HG02642 (cell line): Measurements from ENCODE around the gene NCR2.
"Not testable (repeated sequence)": the region's sequence is repeated elsewhere in the genome, so short reads cannot be mapped to it uniquely, and the experiment has no call there.

Source experiments
- ATAC-seq: cut with Tn5 transposase; IDR thresholded peaks from one replicate; pipeline ENCODE4 v1.9.1; 2021; ENCODE audit warnings: mild to moderate bottlenecking; ENCODE audit not compliant: unreplicated experiment, poor library complexity

Gene NCR2, protein sequence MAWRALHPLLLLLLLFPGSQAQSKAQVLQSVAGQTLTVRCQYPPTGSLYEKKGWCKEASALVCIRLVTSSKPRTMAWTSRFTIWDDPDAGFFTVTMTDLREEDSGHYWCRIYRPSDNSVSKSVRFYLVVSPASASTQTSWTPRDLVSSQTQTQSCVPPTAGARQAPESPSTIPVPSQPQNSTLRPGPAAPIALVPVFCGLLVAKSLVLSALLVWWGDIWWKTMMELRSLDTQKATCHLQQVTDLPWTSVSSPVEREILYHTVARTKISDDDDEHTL

DNA sequence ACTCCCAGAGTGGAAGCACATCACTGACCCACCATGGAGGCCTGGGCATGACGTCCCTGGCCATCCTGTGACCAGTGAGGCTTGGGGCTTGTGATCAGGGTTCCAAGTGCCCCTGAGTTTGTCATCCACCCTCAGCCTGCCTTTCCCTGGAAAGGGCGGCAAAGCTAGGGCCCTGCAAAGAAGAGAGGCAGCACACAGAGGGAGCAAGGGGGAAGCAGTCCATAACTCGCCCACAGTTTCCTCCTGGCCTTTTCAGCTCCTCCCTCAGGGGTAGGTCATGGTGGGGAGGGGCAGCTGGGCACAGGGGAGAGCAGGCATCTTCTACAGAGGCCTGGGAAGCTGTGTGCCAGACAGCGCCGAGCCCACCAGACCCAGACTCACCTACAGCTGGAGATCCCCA, at the start of gene NCR2:
Gene NCR2, plus strand, starts transcription at position 313 of the 400 bp plus-strand sequence. CDS start 269 bp downstream, outside the sequence.
- ATAC-seq, result no peak

DNA sequence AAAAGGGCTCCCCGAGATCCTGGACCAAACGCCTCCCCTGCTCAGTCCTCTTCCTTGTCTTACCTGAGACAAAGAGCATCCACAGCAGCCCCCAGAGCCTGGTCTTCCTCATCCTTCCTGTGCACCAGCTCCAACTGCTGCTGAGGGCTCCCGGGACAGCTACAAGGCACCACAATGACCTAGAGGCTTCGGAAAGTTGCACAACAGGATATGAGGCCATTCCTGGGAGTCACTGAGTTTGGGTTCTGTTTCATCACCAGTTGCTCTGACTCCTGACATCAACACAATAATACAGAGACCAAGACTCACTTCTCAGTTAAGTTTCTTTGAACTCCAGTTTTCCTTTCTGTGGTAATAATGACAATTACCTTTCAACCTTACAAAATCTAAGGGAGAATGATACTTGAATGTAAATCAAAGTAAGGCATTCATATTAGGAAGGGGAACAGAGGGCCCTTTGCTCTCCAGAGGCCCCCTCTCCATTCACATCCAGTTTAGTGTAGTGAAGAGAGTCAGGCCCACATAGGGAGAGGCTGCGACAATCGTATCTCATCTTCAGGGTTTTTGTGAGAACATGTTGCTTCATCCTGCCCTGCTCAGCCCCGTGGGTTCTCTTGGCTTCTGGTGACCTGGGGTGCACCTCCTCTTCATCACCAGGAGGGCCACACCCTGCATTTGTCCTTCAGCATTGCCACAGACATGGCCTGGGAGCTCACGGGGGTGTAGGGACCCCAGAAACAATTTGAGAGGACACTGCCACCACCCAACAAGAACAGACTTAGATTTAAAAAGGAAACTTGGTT, 48.7 kb upstream of the NCR2 start, which contains the start of gene TREM1:
Gene TREM1, minus strand, starts transcription at position 139 of the 803 bp plus-strand sequence. Its CDS starts 27 bp downstream, at position 112.
- ATAC-seq, result no peak

DNA sequence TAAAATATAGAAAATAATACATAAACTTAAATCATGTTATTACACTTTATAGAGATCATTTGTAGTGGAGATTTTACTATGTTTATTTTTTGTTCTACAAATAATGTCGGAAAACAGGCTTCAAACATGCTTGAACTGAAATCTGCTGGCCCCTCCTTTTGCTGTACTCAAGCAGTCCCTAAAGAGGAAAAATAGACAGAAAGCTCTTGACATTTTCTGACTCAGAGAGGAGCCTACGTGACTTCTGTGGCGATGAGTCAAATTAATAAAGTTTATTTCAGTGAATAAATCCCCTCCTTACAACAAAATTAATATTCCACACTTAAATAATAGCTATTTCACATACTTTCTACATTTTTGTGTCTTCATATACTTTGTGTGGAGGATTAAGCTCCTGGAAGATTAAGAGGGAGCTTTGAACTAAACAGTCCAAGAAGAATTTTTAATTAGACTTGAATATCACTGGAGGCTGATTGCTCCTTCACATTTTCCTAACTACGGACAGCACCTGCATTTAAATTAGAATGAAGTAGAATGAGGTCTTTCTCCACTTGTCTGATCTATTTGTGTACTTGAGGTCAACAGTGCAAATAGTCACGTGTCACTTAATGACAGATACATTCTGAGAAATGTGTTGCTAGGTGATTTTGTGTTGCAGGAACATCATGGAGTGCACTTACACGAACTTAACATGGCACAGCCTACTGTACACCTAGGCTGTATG, 47.2 kb upstream of the NCR2 start:
- no peak for ATAC-seq

DNA sequence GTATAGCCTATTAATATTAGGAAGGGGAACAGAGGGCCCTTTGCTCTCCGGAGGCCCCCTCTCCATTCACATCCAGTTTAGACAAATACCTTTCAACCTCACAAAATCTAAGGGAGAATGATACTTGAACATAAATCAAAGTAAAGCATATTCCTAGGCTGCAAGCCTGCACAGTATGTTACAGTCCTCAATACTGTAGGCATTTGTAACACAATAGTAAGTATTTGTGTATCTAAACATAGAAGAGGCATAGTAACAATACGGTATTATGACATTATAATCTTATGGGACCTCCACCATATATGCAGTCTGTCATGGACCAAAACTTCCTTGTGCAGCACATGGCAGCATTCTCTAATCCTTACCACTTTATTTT, 46.7 kb upstream of the NCR2 start:
- ATAC-seq, result no peak

DNA sequence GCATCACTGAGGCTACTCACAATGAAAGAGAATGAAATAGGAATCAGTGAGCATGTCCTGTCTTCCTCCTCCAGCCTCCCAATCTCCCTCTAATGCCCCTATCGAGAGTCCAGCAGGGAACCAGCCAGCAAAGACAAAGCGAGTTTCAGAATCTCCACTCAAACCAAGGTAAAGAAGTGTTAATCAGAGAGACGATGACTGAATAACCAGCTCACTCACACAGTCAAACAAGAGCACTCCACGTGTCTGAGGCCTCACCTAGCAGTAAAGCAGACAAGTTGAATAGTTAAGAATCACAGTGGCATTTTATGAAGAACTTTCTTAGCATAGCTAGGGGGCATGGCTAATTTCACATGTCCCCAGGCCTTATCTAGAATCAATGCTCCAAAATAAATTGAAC, 45.6 kb upstream of the NCR2 start:
- ATAC-seq, result no peak

DNA sequence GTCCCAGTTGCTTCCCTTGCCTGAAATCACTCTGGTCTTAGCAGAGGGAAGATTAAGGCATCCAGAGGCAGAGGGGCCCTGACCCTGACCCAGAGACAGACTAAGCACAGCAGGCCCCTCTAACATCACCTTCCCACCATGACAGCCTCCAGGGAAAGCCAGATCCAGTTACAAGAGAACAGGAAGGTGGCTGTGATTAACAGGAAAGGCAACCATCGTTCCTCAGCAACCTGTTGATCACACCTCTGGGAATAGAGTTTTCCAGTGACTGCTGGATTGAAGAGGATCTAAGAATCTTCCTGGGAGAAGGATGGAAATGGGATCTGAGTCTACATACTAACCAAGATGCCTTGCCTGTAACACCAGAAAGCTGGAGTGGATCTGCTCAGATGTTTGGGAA, 43.7 kb upstream of the NCR2 start:
- no peak for ATAC-seq

DNA sequence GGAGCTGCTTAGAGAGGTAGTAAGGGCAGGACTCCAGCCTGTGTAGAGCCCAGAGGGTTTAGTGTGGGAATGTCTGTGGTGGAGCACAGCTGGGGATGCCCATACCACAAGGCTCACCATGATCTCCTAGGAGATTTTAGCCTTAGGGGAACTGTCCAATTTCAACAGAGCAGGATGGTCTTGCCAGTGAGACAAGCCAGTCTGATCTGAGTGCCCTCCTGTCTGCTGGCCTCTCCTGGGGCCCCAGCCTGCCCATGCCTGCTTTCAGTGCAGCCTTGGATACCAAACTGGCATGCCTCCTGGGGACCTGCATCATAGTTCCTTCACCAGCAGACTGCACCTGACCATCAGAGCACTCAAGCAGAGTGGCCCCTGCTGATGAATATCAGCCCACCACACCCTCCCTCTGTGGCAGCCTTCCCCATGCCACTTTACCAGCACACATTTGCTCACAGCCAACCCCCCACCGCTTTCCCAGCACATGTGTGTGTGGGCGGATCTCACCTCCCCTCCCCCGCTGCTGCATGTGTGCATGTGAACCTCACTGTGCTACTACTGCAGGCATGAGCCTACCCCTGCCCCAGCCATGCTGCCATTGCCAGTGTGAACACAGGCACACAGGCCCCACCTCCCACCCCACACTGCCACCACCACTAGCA, 41.1 kb upstream of the NCR2 start:
- ATAC-seq, result no peak

DNA sequence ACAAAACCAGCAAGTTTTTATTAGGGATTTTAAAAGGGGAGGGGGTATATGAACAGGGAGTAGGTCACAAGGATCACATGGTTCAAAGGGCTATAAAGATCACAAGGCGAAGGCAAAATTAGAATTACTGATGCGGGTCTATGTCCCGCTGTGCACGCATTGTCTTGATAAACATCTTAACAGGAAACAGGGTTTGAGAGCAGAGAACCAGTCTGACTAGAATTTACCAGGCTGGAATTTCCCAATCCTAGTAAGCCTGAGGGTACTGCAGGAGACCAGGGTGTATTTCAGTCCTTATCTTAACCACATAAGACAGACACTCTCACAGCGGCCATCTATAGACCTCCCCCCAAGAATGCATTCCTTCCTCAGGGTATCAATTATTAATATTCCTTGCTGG, 38.2 kb upstream of the NCR2 start:
- ATAC-seq, result not testable (repeated sequence)

DNA sequence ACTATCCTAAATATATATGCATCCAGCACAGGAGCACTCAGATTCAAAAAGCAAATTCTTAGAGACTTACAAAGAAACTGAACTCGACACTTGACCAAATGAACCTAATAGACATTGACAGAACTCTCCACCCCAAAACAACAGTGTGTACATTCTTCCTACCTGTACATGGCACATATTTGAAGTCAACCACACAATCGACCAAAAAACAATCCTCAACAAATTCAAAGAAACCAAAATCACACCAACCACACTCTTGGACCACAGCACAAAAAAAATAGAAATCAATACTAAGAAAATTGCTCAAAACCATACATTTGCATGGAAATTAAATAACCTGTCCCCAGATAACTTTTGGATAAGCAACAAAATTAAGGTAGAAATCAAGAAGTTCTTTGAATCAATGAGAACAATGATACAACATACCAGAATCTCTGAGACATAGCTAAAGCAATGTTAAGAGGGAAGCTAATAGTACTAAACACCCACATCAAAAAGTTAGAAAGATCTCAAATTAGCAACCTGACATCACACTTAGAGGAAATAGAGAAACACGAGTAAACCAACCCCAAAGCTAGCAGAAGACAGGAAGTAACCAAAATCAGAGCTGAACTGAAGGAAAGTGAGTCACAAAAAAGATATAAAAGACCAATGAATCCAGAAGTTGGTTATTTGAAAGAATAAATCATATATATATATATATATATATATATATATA, 36.5 kb upstream of the NCR2 start:
- ATAC-seq, result no peak

DNA sequence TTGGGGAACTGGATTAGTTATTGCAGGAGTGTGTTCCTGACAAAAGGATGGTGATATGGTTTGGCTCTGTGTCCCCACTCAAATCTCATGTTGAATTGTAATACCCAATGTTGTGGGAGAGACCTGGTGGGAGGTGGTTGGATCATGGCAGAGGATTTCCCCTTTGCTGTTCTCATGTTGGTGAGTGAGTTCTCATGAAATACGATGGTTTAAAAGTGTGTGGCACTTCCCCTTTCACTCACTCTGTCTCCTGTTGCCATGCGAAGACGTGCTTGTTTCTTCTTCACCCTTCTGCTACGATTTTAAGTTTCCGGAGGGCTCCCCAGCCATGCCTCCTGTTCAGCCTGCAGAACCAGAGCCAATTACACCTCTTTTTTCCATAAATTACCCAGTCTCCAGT, 32.8 kb upstream of the NCR2 start:
- ATAC-seq, result no peak

DNA sequence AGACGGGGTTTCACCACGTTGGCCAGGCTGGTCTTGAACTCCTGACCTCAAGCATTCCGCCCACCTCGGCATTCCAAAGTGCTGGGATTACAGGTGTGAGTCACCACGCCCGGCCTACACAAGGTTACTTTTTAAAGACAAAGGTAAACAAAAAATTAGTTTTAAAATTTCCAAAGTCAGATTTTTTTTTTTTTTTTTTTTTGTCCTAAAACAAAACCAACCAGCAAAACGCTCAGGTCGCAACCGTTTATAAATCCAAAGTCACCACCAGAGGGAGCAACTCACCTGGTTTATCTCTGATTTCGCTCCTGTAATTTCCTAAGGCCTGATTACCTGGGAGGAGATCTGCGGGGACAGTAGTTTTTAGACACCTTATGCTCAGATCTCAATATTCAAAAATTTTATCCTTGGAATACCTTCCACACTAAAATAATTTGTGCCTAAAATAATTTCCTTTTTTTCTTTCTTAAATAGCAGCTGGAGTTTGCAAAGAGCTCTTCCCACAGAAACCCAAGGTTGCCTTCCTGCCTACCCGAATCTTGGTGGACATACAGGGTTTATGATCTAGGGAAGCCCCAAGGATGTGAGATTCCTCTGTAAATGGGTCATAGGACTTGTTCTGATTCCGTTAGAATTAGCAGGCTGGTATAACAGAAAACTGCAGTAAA, 29.1 kb upstream of the NCR2 start:
- ATAC-seq, result no peak

DNA sequence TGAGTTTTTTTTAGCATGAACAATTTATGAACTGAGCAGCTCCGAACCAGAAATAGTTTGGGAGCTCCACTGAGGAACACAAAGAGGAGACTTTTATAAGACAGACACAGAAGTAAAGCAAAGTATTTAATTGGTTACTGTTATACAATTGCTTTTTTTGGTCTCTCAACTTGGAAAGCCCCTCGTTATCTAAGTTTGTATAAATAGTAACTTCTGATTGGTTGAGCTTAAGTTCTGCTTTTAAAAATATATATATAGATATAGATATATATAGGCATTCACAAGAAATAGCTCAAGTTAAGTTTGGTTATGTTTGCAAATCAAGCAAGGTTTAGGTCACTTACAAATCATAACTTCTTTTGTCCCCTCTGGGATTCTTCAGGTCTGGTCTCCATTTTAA, 20.2 kb upstream of the NCR2 start:
- no peak for ATAC-seq

DNA sequence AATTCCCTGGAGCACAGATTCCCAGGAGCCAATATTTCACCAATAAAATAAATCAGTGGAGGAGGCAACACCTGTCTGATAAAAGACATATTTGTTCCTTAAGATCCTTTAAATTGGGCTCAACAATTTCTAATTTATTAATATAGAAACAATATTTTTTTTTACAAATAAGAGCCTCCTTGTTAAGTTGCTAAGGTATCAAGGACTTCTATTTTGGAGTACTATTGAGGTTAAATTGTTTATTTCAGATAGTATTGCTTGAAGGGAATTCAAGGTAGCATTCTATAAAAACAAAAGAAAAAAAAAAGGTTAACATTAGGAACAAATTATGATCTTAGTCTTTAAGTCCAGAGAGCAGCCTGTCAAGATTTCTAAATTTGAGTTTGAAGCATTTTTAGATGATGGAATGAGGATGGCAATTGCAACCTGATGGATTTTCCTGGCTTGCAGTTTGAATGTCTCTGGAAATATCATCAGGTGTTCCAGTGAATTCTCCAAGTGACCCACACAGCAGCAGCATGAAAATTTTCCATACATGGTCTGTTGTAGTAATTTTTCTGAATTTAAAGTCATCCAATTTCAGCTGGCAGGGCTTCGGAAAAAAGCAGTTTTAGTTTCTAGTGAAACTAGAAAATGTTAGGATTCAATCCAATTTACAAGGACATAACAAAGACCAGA, 19.3 kb upstream of the NCR2 start:
- no peak for ATAC-seq

DNA sequence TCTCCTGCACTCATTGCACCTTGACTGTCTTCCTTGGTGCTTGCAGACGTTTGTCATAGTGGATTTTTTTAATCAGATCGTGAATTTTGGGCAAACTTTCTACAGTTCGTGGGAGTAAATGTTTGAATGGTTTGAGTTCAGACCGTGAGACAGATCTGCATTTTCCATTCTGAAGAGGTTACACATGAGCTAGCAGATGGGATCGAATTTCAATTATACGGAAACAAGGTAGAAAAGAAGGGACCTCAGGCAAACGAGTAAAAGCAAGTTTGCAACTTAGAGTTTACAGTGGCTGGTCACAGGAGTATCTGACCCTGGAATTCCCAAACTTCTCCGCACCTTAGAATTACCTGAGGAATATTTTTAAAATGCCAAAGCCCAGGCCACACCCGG, 17.2 kb upstream of the NCR2 start:
- ATAC-seq, result no peak

DNA sequence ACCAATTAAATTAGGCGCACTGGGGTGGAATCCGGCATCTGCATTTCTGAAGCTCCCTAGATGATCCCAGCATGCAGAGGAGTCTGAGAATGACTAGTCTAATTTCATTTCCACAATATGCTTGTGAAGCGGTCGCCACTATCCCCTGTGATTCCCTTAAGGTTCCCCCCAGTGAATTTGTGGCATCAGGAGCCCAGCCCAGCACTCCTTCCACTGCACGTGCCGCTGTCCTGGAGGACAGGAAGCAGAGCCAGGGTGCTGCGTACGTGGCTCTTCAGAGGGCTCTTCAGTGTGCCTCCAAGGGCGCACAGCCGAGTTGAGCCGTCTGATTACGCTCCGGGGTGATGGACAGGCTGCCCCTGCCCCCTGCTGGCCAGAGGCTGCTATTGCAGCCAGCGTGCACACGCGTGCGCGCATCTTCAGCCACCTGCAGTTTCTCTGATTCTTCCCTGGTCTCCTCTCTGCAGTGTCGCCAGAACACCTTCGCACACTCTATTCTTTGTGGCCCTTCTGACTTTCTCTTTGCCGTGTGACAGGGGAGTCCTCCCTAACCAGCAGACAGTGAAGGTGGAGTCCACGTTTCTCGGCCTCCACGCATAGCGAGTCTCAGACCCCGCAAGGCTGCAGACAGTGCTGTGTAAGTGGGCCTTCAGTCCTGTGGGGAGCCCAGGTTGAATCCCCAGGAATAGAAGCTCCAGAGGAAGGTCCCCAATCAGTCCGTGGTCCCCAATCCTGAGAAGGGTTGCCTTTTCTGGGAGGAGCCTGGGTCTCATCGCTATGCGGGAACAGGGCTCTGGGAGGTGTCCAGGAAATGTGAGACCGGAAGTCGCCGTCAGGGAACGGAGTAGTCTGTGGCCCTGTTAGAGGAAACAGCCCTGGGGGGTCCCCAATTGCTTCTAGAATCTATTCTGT, 16.5 kb upstream of the NCR2 start:
- peak; percentile 89 for ATAC-seq

DNA sequence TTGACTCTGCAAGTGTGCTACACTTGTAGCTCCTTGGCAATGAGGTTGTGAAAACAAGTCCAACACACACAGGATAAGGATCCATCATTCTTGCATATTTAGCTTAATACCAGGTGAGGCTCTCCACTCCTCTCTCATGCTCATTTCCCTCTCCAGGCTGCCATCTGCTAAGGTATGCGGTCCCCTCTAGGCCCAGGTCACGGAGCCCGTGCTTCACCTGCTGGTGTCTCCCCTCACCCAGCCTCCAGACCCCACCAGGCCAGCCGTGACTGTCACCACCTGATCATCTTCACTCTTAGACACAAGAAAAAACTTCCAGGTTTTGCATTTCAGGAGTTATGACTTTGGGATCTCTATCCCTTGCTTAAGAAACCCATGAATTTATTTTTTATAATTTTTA, 14.2 kb upstream of the NCR2 start:
- no peak for ATAC-seq

DNA sequence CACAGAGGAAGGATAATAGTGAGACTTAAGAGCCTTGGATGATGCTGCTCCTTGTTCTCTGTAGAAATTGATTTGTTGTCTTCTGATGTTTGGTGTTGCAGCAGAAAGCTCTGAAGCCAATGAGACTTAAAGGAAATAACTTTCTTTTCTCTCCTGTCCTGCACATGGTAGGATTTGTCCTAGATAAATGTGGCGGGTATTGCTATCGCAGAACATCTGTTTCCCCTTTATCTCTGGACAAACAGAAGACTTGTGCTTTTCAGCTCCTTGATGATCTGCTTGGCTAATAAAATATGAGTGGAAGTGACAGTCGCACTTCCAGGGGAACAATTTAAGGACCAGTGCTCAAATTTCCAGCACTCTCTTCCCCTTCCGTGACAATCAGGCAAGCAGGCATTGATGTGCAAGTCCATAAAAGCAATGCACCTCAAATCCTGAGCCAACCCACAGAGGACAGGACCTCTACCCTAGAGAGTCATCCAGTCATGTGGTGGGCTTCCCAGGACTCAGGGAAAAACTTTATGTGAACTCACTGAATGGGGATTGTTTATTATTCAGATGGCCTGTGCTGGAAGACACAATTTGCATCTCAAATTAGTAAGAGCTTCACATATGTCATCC, 9.9 kb upstream of the NCR2 start:
- ATAC-seq, result no peak

DNA sequence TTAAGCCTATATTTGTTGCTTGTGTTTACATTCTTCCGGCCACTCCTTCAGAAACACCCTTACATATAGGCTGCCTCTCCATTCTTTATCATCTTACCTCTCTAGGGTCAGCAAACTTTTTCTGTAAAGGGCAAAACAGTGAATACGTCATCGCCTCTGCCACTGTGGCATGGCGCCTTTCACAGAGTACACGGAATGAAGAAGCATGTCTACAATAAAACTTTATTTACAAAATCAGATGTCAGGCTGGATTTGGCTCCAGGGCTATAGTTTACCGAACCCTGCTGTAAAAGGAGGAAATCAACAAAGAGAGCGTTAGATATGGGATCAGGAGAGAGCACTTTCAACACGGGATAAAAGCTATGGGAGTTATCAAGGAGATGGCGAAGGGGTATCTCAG, 9.3 kb upstream of the NCR2 start:
- no peak for ATAC-seq
